HepG2 (cell line): Measurements from ENCODE around the gene NEK8. TPM values are rescaled to one million over a fixed set of nuclear protein-coding genes. Genes with fewer than 3 reads are reported as not detected.
A peak's percentile ranks its signal among the peaks of the same experiment; 100 is the strongest.

Experiments used
- ARNTL ChIP-seq: sonication (generic); formaldehyde crosslinking; IDR thresholded peaks from 2 replicates; pipeline ENCODE4 v1.4.0; 2020; ENCODE audit warnings: mild to moderate bottlenecking, missing genetic modification reagents
- ATAD3A ChIP-seq: sonication (generic); formaldehyde crosslinking; IDR thresholded peaks from 2 replicates; pipeline ENCODE4 v1.4.0; 2020; ENCODE audit warnings: missing genetic modification reagents
- CAMTA2 ChIP-seq: sonication (generic); formaldehyde crosslinking; IDR thresholded peaks from 2 replicates; pipeline ENCODE4 v1.4.0; 2020; ENCODE audit warnings: mild to moderate bottlenecking, missing genetic modification reagents, borderline replicate concordance
- DBP ChIP-seq: sonication (generic); formaldehyde crosslinking; IDR thresholded peaks from 2 replicates; pipeline ENCODE4 v1.4.0; 2020; ENCODE audit warnings: missing genetic modification reagents; ENCODE audit errors: not compliant biosample characterization
- FOXK2 ChIP-seq: fragments of 450-650 bp; IDR thresholded peaks from 2 replicates; pipeline ENCODE4 v1.6.1; 2016
- GATA4 ChIP-seq: sonication (generic); IDR thresholded peaks from 2 replicates; pipeline ENCODE4 v1.6.1; 2016; ENCODE audit warnings: antibody characterized with exemption, low read depth, borderline replicate concordance
- KLF9 ChIP-seq: IDR thresholded peaks from 2 replicates; pipeline ENCODE4 v1.6.1; 2016; ENCODE audit warnings: low read depth
- MZF1 ChIP-seq: sonication (generic); formaldehyde crosslinking; IDR thresholded peaks from 2 replicates; pipeline ENCODE4 v1.8.1; 2023; ENCODE audit warnings: mild to moderate bottlenecking, missing genetic modification reagents, borderline replicate concordance
- PCBP1 ChIP-seq: fragments of 200-400 bp; formaldehyde crosslinking; IDR thresholded peaks from 2 replicates; pipeline ENCODE4 v1.6.1; 2017; ENCODE audit warnings: mild to moderate bottlenecking, low read depth, low read length, borderline replicate concordance
- PRDM15 ChIP-seq: sonication (generic); formaldehyde crosslinking; IDR thresholded peaks from 2 replicates; pipeline ENCODE4 v1.4.0; 2020; ENCODE audit warnings: missing genetic modification reagents
- RORA ChIP-seq: sonication (generic); formaldehyde crosslinking; IDR thresholded peaks from 2 replicates; pipeline ENCODE4 v1.5.0; 2020; ENCODE audit warnings: mild to moderate bottlenecking, missing genetic modification reagents, moderate library complexity
- TARDBP ChIP-seq: sonication (generic); formaldehyde crosslinking; IDR thresholded peaks from 2 replicates; pipeline ENCODE4 v1.8.0; 2022; ENCODE audit warnings: mild to moderate bottlenecking, missing genetic modification reagents
- UBTF ChIP-seq: sonication (generic); formaldehyde crosslinking; IDR thresholded peaks from 2 replicates; pipeline ENCODE4 v1.4.0; 2020; ENCODE audit warnings: mild to moderate bottlenecking, missing genetic modification reagents
- ZFP36L1 ChIP-seq: sonication (generic); formaldehyde crosslinking; IDR thresholded peaks from 2 replicates; pipeline ENCODE4 v1.8.0; 2022; ENCODE audit warnings: mild to moderate bottlenecking, missing genetic modification reagents, moderate library complexity
- ZFP62 ChIP-seq: sonication (generic); formaldehyde crosslinking; IDR thresholded peaks from 2 replicates; pipeline ENCODE4 v1.4.0; 2020; ENCODE audit warnings: missing genetic modification reagents
- ZNF230 ChIP-seq: sonication (generic); formaldehyde crosslinking; IDR thresholded peaks from 2 replicates; pipeline ENCODE4 v1.4.0; 2020; ENCODE audit warnings: mild to moderate bottlenecking, missing genetic modification reagents
- ZNF251 ChIP-seq: sonication (generic); formaldehyde crosslinking; IDR thresholded peaks from 2 replicates; pipeline ENCODE4 v1.9.0; 2021; ENCODE audit warnings: mild to moderate bottlenecking, missing genetic modification reagents
- ZNF670 ChIP-seq: sonication (generic); formaldehyde crosslinking; IDR thresholded peaks from 2 replicates; pipeline ENCODE4 v1.8.0; 2022; ENCODE audit warnings: mild to moderate bottlenecking, missing genetic modification reagents, borderline replicate concordance
- ZNF777 ChIP-seq: sonication (generic); formaldehyde crosslinking; IDR thresholded peaks from 2 replicates; pipeline ENCODE4 v1.4.0; 2020; ENCODE audit warnings: missing genetic modification reagents
- ZSCAN9 ChIP-seq: IDR thresholded peaks from 2 replicates; pipeline ENCODE4 v1.6.1; 2016; ENCODE audit warnings: borderline replicate concordance
- polyA plus RNA-seq, 8 experiments: library from polyadenylated mRNA; depleted of rRNA in 3 of 8; stranded (reverse) in 7 of 8; unstranded in 1 of 8; fragments of >200 nt; fragmentation: Illumina TruSeq in 4 of 8; extraction: Trizol in 4 of 8; gene quantifications; 2 replicates each; pipeline versions ENCODE4 v1.2.1 to v1.2.3, GENCODE V29; 2011 to 2016; ENCODE audit warnings: low read depth in 4 of 8, missing spikeins in 1 of 8, mixed read lengths in 1 of 8; ENCODE audit not compliant: insufficient read depth in 1 of 8
- total RNA-seq, 5 experiments: library from RNA; depleted of rRNA; stranded (reverse); fragments of >200 nt; fragmentation: Illumina TruSeq; extraction: Trizol; gene quantifications; 2 replicates each; pipeline ENCODE4 v1.2.3, GENCODE V29; 2016; ENCODE audit warnings: low read depth in 1 of 5
- TF ChIP-seq, protein P1 (sequence below): sonication (generic); formaldehyde crosslinking; IDR thresholded peaks from 2 replicates; pipeline ENCODE4 v1.8.0; 2022; ENCODE audit warnings: mild to moderate bottlenecking, missing genetic modification reagents; ENCODE audit not compliant: insufficient replicate concordance

The NEK8 gene
- total and polyA plus RNA-seq, 2 of the 13 experiments (the other 11 are each of a cell fraction or from before 2014, with no cell fraction given) = 5.8 to 13.5 TPM

DNA sequence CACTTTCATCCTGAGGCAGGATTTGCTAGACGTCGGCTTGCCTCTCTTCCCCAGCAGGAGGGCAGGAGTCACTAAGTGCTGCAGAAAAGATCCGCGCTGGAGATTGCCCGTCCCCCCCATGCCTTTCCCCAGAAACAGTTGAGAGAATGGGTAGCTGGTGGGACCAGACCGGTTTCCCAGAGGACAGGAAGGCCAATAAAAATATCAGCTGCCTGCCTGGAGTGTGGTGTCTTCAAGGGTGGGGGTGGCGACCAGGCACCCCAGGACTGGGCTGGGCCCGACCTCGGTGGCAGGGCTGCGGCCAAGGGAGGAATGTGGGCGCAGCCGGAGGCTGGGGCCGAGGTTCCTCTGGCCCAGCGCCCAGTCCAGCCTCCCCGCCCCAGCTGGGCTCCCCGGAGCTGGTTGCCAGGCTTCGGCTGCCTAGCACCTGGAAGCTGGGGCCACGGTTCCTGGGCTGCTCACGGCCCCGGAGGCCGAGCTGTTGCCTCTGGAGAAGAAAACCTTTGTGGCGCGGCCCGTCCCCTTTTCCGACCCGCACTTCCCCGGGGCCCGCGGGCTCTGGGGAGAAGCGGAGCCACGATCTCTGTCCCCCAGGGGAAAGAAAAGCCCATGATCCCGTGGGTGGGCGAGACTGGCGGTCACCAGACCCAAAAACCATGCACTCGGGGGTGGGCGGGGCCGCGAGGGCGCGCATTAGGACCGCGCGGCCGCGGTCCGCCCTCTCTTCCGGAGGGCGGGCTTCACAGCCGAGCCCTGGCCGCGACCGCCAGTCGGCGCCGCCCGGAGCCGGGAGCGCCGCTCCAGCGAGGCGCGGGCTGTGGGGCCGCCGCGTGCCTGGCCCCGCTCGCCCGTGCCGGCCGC lies 14.9 kb downstream of the NEK8 start, which contains the start of gene TRAF4 (continued):
- peak; percentile 81 for TF ChIP-seq UBTF (CRISPR knock-in tag)
- TF ChIP-seq FOXK2 = no peak
- no peak for TF ChIP-seq PRDM15
- TF ChIP-seq DBP (CRISPR knock-in tag) = no peak
- no peak for TF ChIP-seq ATAD3A (CRISPR knock-in tag)
- no peak for TF ChIP-seq ZNF251
- TF ChIP-seq, protein P1, sequence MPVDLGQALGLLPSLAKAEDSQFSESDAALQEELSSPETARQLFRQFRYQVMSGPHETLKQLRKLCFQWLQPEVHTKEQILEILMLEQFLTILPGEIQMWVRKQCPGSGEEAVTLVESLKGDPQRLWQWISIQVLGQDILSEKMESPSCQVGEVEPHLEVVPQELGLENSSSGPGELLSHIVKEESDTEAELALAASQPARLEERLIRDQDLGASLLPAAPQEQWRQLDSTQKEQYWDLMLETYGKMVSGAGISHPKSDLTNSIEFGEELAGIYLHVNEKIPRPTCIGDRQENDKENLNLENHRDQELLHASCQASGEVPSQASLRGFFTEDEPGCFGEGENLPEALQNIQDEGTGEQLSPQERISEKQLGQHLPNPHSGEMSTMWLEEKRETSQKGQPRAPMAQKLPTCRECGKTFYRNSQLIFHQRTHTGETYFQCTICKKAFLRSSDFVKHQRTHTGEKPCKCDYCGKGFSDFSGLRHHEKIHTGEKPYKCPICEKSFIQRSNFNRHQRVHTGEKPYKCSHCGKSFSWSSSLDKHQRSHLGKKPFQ (CRISPR knock-in tag) = no peak
- no peak for TF ChIP-seq KLF9
- TF ChIP-seq ZFP36L1 = 0 out of 2 replicates have a peak, but pooled peaks have one; percentile 45
- TF ChIP-seq ARNTL = peak; percentile 20; the same call in 1 of the 2 replicates
- TF ChIP-seq ZFP62 (CRISPR knock-in tag) = no peak
- TF ChIP-seq CAMTA2 (CRISPR knock-in tag) = no peak
- no peak; the same call in 1 of the 2 replicates for TF ChIP-seq ZSCAN9 (CRISPR knock-in tag)
- TF ChIP-seq ZNF670 (CRISPR knock-in tag) = 0 out of 2 replicates have a peak, but pooled peaks have one; percentile 32
- 0 out of 2 replicates have a peak, but pooled peaks have one; percentile 19 for TF ChIP-seq GATA4
- TF ChIP-seq MZF1 (CRISPR knock-in tag) = no peak
- TF ChIP-seq RORA (CRISPR knock-in tag) = no peak
- TF ChIP-seq TARDBP (CRISPR knock-in tag) = no peak
- TF ChIP-seq ZNF777 (CRISPR knock-in tag) = peak; percentile 39; the same call in 1 of the 2 replicates
- no peak for TF ChIP-seq ZNF230
- TF ChIP-seq PCBP1 = no peak
